Mesenchymal stem cell (in vitro differentiated cells and primary cell): Measurements from ENCODE around the gene LINC00305.

Experiments
- DNase-seq: peaks from one replicate; pipeline ENCODE4 v3.0.0-alpha.2; 2013
- H2AFZ ChIP-seq: one replicate; pipeline ENCODE4 v1.6.1; 2013; ENCODE audit warnings: low read depth, mild to moderate bottlenecking, control low read depth, inconsistent platforms, low read length, moderate library complexity
- H2AK5ac ChIP-seq: 2 replicates; pipeline ENCODE4 v1.6.1; 2013; ENCODE audit warnings: low read length, moderate library complexity, mild to moderate bottlenecking, inconsistent platforms; ENCODE audit not compliant: severe bottlenecking
- H2BK120ac ChIP-seq: one replicate; pipeline ENCODE4 v1.6.1; 2013; ENCODE audit warnings: low read depth, mild to moderate bottlenecking, inconsistent platforms, low read length, moderate library complexity
- H2BK12ac ChIP-seq, 2 experiments: one replicate each; pipeline ENCODE4 v1.6.1; 2013; ENCODE audit warnings: inconsistent platforms in 2 of 2, low read length in 2 of 2, mild to moderate bottlenecking in 2 of 2, moderate library complexity in 2 of 2, control low read depth in 1 of 2
- H2BK15ac ChIP-seq: one replicate; pipeline ENCODE4 v1.6.1; 2013; ENCODE audit warnings: mild to moderate bottlenecking, low read depth, inconsistent platforms; ENCODE audit not compliant: poor library complexity, severe bottlenecking
- H2BK5ac ChIP-seq: 2 replicates; pipeline ENCODE4 v1.6.1; 2013; ENCODE audit warnings: low read depth, mild to moderate bottlenecking, low read length, control low read depth, inconsistent platforms; ENCODE audit not compliant: poor library complexity, severe bottlenecking
- H3K14ac ChIP-seq, 2 experiments: one replicate each; pipeline ENCODE4 v1.6.1; 2013; ENCODE audit warnings: inconsistent platforms in 2 of 2, low read length in 2 of 2, control low read depth in 1 of 2, mild to moderate bottlenecking in 1 of 2, moderate library complexity in 1 of 2
- H3K18ac ChIP-seq, 2 experiments: one replicate each; pipeline ENCODE4 v1.6.1; 2013; ENCODE audit warnings: inconsistent platforms in 2 of 2, low read length in 2 of 2, control low read depth in 1 of 2, low read depth in 1 of 2, mild to moderate bottlenecking in 1 of 2
- H3K23ac ChIP-seq, 2 experiments: one replicate each; pipeline ENCODE4 v1.6.1; 2013; ENCODE audit warnings: inconsistent platforms in 2 of 2, low read length in 2 of 2, mild to moderate bottlenecking in 2 of 2, moderate library complexity in 2 of 2, control low read depth in 1 of 2
- H3K27ac ChIP-seq: 2 replicates; pipeline ENCODE4 v1.5.1; 2013; ENCODE audit warnings: mild to moderate bottlenecking, moderate library complexity, low read length, control low read depth, inconsistent platforms; ENCODE audit not compliant: poor library complexity, severe bottlenecking
- H3K27me3 ChIP-seq, 2 experiments: 2 replicates each; pipeline versions ENCODE4 v1.6.1 to v1.7.0; 2013; ENCODE audit warnings: low read length in 2 of 2, mild to moderate bottlenecking in 2 of 2, moderate library complexity in 2 of 2, control low read depth in 1 of 2, inconsistent platforms in 1 of 2; ENCODE audit not compliant: control insufficient read depth in 1 of 2, insufficient read depth in 1 of 2
- H3K36me3 ChIP-seq, 2 experiments: 2 replicates each; pipeline versions ENCODE4 v1.6.1 to v1.7.0; 2013; ENCODE audit warnings: low read length in 2 of 2, control low read depth in 1 of 2, inconsistent platforms in 1 of 2, low read depth in 1 of 2, mild to moderate bottlenecking in 1 of 2; ENCODE audit not compliant: insufficient read depth in 2 of 2, control insufficient read depth in 1 of 2
- H3K4ac ChIP-seq, 2 experiments: one replicate each; pipeline ENCODE4 v1.6.1; 2013; ENCODE audit warnings: inconsistent platforms in 2 of 2, low read length in 2 of 2, mild to moderate bottlenecking in 2 of 2, moderate library complexity in 2 of 2, control low read depth in 1 of 2, low read depth in 1 of 2
- H3K4me1 ChIP-seq: 2 replicates; pipeline ENCODE4 v1.6.1; 2013; ENCODE audit warnings: low read depth, low read length, control low read depth; ENCODE audit not compliant: control insufficient read depth, insufficient read depth
- H3K4me2 ChIP-seq: 2 replicates; pipeline ENCODE4 v1.6.1; 2013; ENCODE audit warnings: low read length, mild to moderate bottlenecking, inconsistent platforms; ENCODE audit not compliant: poor library complexity, severe bottlenecking
- H3K4me3 ChIP-seq, 2 experiments: 2 replicates each; pipeline versions ENCODE4 v1.5.1 to v1.7.0; 2013; ENCODE audit warnings: low read length in 2 of 2, mild to moderate bottlenecking in 2 of 2, control low read depth in 1 of 2, low read depth in 1 of 2; ENCODE audit not compliant: insufficient read depth in 1 of 2
- H3K79me1 ChIP-seq: replicated peaks from 2 replicates; pipeline ENCODE4 v1.6.1; 2013; ENCODE audit warnings: mild to moderate bottlenecking, control low read depth, low read length, inconsistent platforms; ENCODE audit not compliant: poor library complexity, severe bottlenecking
- H3K9ac ChIP-seq: 2 replicates; pipeline ENCODE4 v1.7.0; 2013; ENCODE audit warnings: mild to moderate bottlenecking, low read length, moderate library complexity
- H3K9me3 ChIP-seq: 2 replicates; pipeline ENCODE4 v1.7.0; 2013; ENCODE audit warnings: mild to moderate bottlenecking, low read length; ENCODE audit not compliant: control insufficient read depth
- H4K8ac ChIP-seq: one replicate; pipeline ENCODE4 v1.6.1; 2013; ENCODE audit warnings: inconsistent platforms, mild to moderate bottlenecking, low read length, moderate library complexity
- H4K91ac ChIP-seq: one replicate; pipeline ENCODE4 v1.6.1; 2013; ENCODE audit warnings: mild to moderate bottlenecking, low read length, inconsistent platforms
- WGBS: methylation state at CpG from one replicate; pipeline ENCODE4 v1.1.7; 2013; ENCODE audit warnings: mixed read lengths; 5-methylcytosine and 5-hydroxymethylcytosine counted together

Gene LINC00305

GRCh38 chr18:64180617-64181016 lies 31.7 kb upstream of the LINC00305 start:
- no peak overlapping the region for H2AFZ ChIP-seq
- no peaks in the 10 kb centered on the region for H3K27me3 ChIP-seq
- H4K8ac ChIP-seq: no peak overlapping the region
- no CpG with 5 or more reads among the region's 1 CpG for WGBS
- no peak overlapping the region for H2BK120ac ChIP-seq
- H3K27ac ChIP-seq: no peak overlapping the region
- H3K79me1 ChIP-seq: no peaks in the 10 kb centered on the region
- no peak overlapping the region for H2AK5ac ChIP-seq
- H2BK12ac ChIP-seq: no peak overlapping the region
- no peak overlapping the region for H2BK5ac ChIP-seq
- H4K91ac ChIP-seq: no peak overlapping the region
- H3K23ac ChIP-seq: no peak overlapping the region
- H2BK15ac ChIP-seq: no peak overlapping the region
- no peak overlapping the region for H3K14ac ChIP-seq
- H3K18ac ChIP-seq: no peak overlapping the region
- no peak overlapping the region for H3K4ac ChIP-seq
- no peaks in the 10 kb centered on the region for H3K4me1 ChIP-seq
- H3K9ac ChIP-seq: no peak overlapping the region
- no peaks in the 10 kb centered on the region for H3K36me3 ChIP-seq
- no peaks in the 10 kb centered on the region for H3K9me3 ChIP-seq
- H3K4me2 ChIP-seq: no peak overlapping the region
- DNase-seq: no peak
- no peak overlapping the region for H3K4me3 ChIP-seq

- Histone ChIP-seq H2BK5ac (no peak overlapping the region), H2BK120ac (no peak overlapping the region), H2AFZ (no peak overlapping the region), H2BK15ac (no peak overlapping the region), H3K14ac (no peak overlapping the region), H3K27me3 (no peaks in the 10 kb centered on the region), H3K4ac (no peak overlapping the region), H2AK5ac (no peak overlapping the region), H3K9me3 (no peaks in the 10 kb centered on the region), H3K27ac (no peak overlapping the region), H3K23ac (no peak overlapping the region), H2BK12ac (no peak overlapping the region), H3K9ac (no peak overlapping the region), H4K8ac (no peak overlapping the region), H3K4me2 (no peak overlapping the region), H3K18ac (no peak overlapping the region), H3K4me1 (no peaks in the 10 kb centered on the region), H3K79me1 (no peaks in the 10 kb centered on the region), H4K91ac (no peak overlapping the region), H3K36me3 (no peaks in the 10 kb centered on the region), H3K4me3 (no peak overlapping the region)
- DNase-seq: no peak
- WGBS: no CpG with 5 or more reads among the region's 1 CpG
Observed at GRCh38 chr18:64180171-64180570, 31.3 kb upstream of the LINC00305 start.

GRCh38 chr18:64179556-64180080 lies 30.7 kb upstream of the LINC00305 start:
- H3K9me3 ChIP-seq: no peaks in the 10 kb centered on the region
- H2AK5ac ChIP-seq: no peak overlapping the region
- no peak overlapping the region for H3K9ac ChIP-seq
- no peak overlapping the region for H2BK120ac ChIP-seq
- H3K27ac ChIP-seq: no peak overlapping the region
- no peak overlapping the region for H2BK12ac ChIP-seq
- no peak overlapping the region for H4K91ac ChIP-seq
- H3K18ac ChIP-seq: no peak overlapping the region
- no peak overlapping the region for H3K14ac ChIP-seq
- no peak overlapping the region for H3K4me2 ChIP-seq
- H3K27me3 ChIP-seq: no peaks in the 10 kb centered on the region
- H2AFZ ChIP-seq: no peak overlapping the region
- no peak overlapping the region for H3K4ac ChIP-seq
- no peaks in the 10 kb centered on the region for H3K4me1 ChIP-seq
- H3K23ac ChIP-seq: no peak overlapping the region
- no peak overlapping the region for H4K8ac ChIP-seq
- H2BK5ac ChIP-seq: no peak overlapping the region
- H2BK15ac ChIP-seq: no peak overlapping the region
- H3K36me3 ChIP-seq: no peaks in the 10 kb centered on the region
- H3K79me1 ChIP-seq: no peaks in the 10 kb centered on the region
- H3K4me3 ChIP-seq: no peak overlapping the region
- DNase-seq: no peak
- 84% methylated on average over 5 of the region's 5 CpGs for WGBS

GRCh38 chr18:64178860-64179259 lies 30.0 kb upstream of the LINC00305 start:
- Histone ChIP-seq H3K9me3 (no peaks in the 10 kb centered on the region), H2AK5ac (no peak overlapping the region), H3K4me1 (no peaks in the 10 kb centered on the region), H3K4ac (no peak overlapping the region), H3K27ac (no peak overlapping the region), H2BK12ac (no peak overlapping the region), H3K18ac (no peak overlapping the region), H3K36me3 (no peaks in the 10 kb centered on the region), H3K14ac (no peak overlapping the region), H3K4me3 (no peak overlapping the region), H3K79me1 (no peaks in the 10 kb centered on the region), H2AFZ (no peak overlapping the region), H2BK120ac (no peak overlapping the region), H3K27me3 (no peaks in the 10 kb centered on the region), H4K91ac (no peak overlapping the region), H3K23ac (no peak overlapping the region), H4K8ac (no peak overlapping the region), H3K4me2 (no peak overlapping the region), H2BK5ac (no peak overlapping the region), H3K9ac (no peak overlapping the region), H2BK15ac (no peak overlapping the region)
- DNase-seq: no peak
- 95% methylated on average over 1 of the region's 5 CpGs for WGBS
